H9 (cell line): ENCODE results near the gene TUBGCP6. TPM values are rescaled to one million over a fixed set of nuclear protein-coding genes. Genes with fewer than 3 reads are reported as not detected.

Source experiments
- DNase-seq: peaks from one replicate; pipeline ENCODE4 v3.0.0-alpha.2; 2017
- H2AFZ ChIP-seq: one replicate; pipeline ENCODE4 v1.6.1; 2013; ENCODE audit warnings: mild to moderate bottlenecking, low read length, control low read depth, moderate library complexity
- H2AK5ac ChIP-seq: 2 replicates; pipeline ENCODE4 v1.6.1; 2013; ENCODE audit warnings: low read length, control low read depth, mixed read lengths; ENCODE audit not compliant: insufficient read length
- H2BK120ac ChIP-seq: one replicate; pipeline ENCODE4 v1.6.1; 2013; ENCODE audit warnings: low read depth, mild to moderate bottlenecking, low read length, control low read depth, inconsistent platforms; ENCODE audit not compliant: poor library complexity, severe bottlenecking
- H2BK12ac ChIP-seq: 2 replicates; pipeline ENCODE4 v1.6.1; 2013; ENCODE audit warnings: low read length, control low read depth, mixed read lengths, low read depth; ENCODE audit not compliant: insufficient read length
- H2BK15ac ChIP-seq: 2 replicates; pipeline ENCODE4 v1.6.1; 2013; ENCODE audit warnings: low read depth, low read length, control low read depth
- H2BK20ac ChIP-seq: one replicate; pipeline ENCODE4 v1.6.1; 2013; ENCODE audit warnings: low read depth, mild to moderate bottlenecking, low read length, control low read depth, inconsistent platforms; ENCODE audit not compliant: poor library complexity, severe bottlenecking
- H2BK5ac ChIP-seq: 2 replicates; pipeline ENCODE4 v1.6.1; 2013; ENCODE audit warnings: low read length, control low read depth, mixed read lengths; ENCODE audit not compliant: insufficient read length
- H3K14ac ChIP-seq: 2 replicates; pipeline ENCODE4 v1.6.1; 2013; ENCODE audit warnings: low read length, control low read depth; ENCODE audit not compliant: insufficient read depth
- H3K18ac ChIP-seq: 2 replicates; pipeline ENCODE4 v1.6.1; 2013; ENCODE audit warnings: low read depth, mild to moderate bottlenecking, mixed read lengths, low read length, control low read depth; ENCODE audit not compliant: insufficient read length
- H3K23ac ChIP-seq: 2 replicates; pipeline ENCODE4 v1.6.1; 2013; ENCODE audit warnings: low read length, control low read depth, mixed read lengths, low read depth; ENCODE audit not compliant: insufficient read length
- H3K23me2 ChIP-seq: 2 replicates; pipeline ENCODE4 v1.6.1; 2013; ENCODE audit warnings: low read depth, mild to moderate bottlenecking, mixed read lengths, low read length, control low read depth; ENCODE audit not compliant: insufficient read length, poor library complexity, severe bottlenecking
- H3K27ac ChIP-seq: 2 replicates; pipeline ENCODE4 v1.5.1; 2013; ENCODE audit warnings: low read length, control low read depth, mixed read lengths, low read depth; ENCODE audit not compliant: insufficient read length
- H3K27me3 ChIP-seq: 2 replicates; pipeline ENCODE4 v1.6.1; 2013; ENCODE audit warnings: low read length, control low read depth, inconsistent platforms; ENCODE audit not compliant: insufficient read depth
- H3K4ac ChIP-seq: 2 replicates; pipeline ENCODE4 v1.6.1; 2013; ENCODE audit warnings: low read depth, mild to moderate bottlenecking, control low read depth, inconsistent platforms, low read length, moderate library complexity
- H3K4me1 ChIP-seq: 2 replicates; pipeline ENCODE4 v1.6.1; 2013; ENCODE audit warnings: low read length, control low read depth, inconsistent platforms; ENCODE audit not compliant: insufficient read depth
- H3K4me2 ChIP-seq: 2 replicates; pipeline ENCODE4 v1.6.1; 2013; ENCODE audit warnings: low read length, control low read depth, mixed read lengths; ENCODE audit not compliant: insufficient read length, insufficient read depth
- H3K56ac ChIP-seq: 2 replicates; pipeline ENCODE4 v1.6.1; 2013; ENCODE audit warnings: low read depth, mild to moderate bottlenecking, mixed read lengths, low read length, control low read depth; ENCODE audit not compliant: insufficient read length
- H3K79me1 ChIP-seq: 2 replicates; pipeline ENCODE4 v1.6.1; 2013; ENCODE audit warnings: low read depth, mild to moderate bottlenecking, moderate library complexity, low read length, control low read depth, inconsistent platforms; ENCODE audit not compliant: insufficient read depth, poor library complexity, severe bottlenecking
- H3K79me2 ChIP-seq: 2 replicates; pipeline ENCODE4 v1.6.1; 2013; ENCODE audit warnings: low read length, control low read depth, inconsistent platforms; ENCODE audit not compliant: insufficient read depth
- H3K9ac ChIP-seq: 2 replicates; pipeline ENCODE4 v1.6.1; 2013; ENCODE audit warnings: low read length, control low read depth, mixed read lengths; ENCODE audit not compliant: insufficient read length; ENCODE audit errors: extremely low read depth
- H3K9me3 ChIP-seq: one replicate; pipeline ENCODE4 v1.6.1; 2013; ENCODE audit warnings: low read depth, low read length, inconsistent platforms; ENCODE audit not compliant: control insufficient read depth
- H3T11ph ChIP-seq: one replicate; pipeline ENCODE4 v1.6.1; 2013; ENCODE audit warnings: mild to moderate bottlenecking, low read length, control low read depth, inconsistent platforms
- H4K20me1 ChIP-seq: one replicate; pipeline ENCODE4 v1.6.1; 2013; ENCODE audit not compliant: control insufficient read depth, insufficient read length, insufficient read depth
- H4K5ac ChIP-seq: 2 replicates; pipeline ENCODE4 v1.6.1; 2013; ENCODE audit warnings: low read depth, mild to moderate bottlenecking, mixed read lengths, low read length, control low read depth; ENCODE audit not compliant: insufficient read length
- H4K8ac ChIP-seq: replicated peaks from 2 replicates; pipeline ENCODE4 v1.6.1; 2013; ENCODE audit warnings: low read length, control low read depth, mixed read lengths, low read depth; ENCODE audit not compliant: insufficient read length
- H4K91ac ChIP-seq: 2 replicates; pipeline ENCODE4 v1.6.1; 2013; ENCODE audit warnings: low read depth, mild to moderate bottlenecking, moderate library complexity, mixed read lengths, low read length, control low read depth; ENCODE audit not compliant: insufficient read length
- H3K27ac Mint-ChIP-seq, 3 experiments: 2 replicates in 2 of 3; 3 replicates in 1 of 3; pipeline ENCODE4 v1.8.0; 2020 to 2021; ENCODE audit warnings: mixed read lengths in 3 of 3, mild to moderate bottlenecking in 1 of 3, moderate library complexity in 1 of 3
- H3K27me3 Mint-ChIP-seq: 2 replicates; pipeline ENCODE4 v1.8.0; 2021; ENCODE audit warnings: low read depth, mild to moderate bottlenecking, moderate library complexity, mixed read lengths
- H3K36me3 Mint-ChIP-seq, 3 experiments: 2 replicates in 2 of 3; 3 replicates in 1 of 3; pipeline ENCODE4 v1.8.0; 2020 to 2021; ENCODE audit warnings: low read depth in 3 of 3, mixed read lengths in 3 of 3; ENCODE audit not compliant: insufficient read depth in 1 of 3
- H3K4me1 Mint-ChIP-seq, 2 experiments: 2 replicates each; pipeline ENCODE4 v1.8.0; 2020; ENCODE audit warnings: mixed read lengths in 2 of 2
- H3K4me3 Mint-ChIP-seq, 2 experiments: 2 replicates in 1 of 2; 3 replicates in 1 of 2; pipeline ENCODE4 v1.8.0; 2020 to 2021; ENCODE audit warnings: mild to moderate bottlenecking in 2 of 2, mixed read lengths in 2 of 2, moderate library complexity in 1 of 2
- H3K9me3 Mint-ChIP-seq, 2 experiments: 2 replicates in 1 of 2; 3 replicates in 1 of 2; pipeline ENCODE4 v1.8.0; 2020; ENCODE audit warnings: mild to moderate bottlenecking in 2 of 2, mixed read lengths in 2 of 2, moderate library complexity in 1 of 2
- WGBS: extraction: QIAGEN DNeasy Blood & Tissue Kit; methylation state at CpG from one replicate; pipeline ENCODE4 v1.1.7; 2013; ENCODE audit warnings: missing lambda C conversion rate, low lambda C conversion rate, mixed read lengths; ENCODE audit not compliant: insufficient read length; ENCODE audit errors: extremely low coverage; 5-methylcytosine and 5-hydroxymethylcytosine counted together
- total RNA-seq: library from RNA; stranded (reverse); gene quantifications from 2 replicates; pipeline ENCODE4 v1.2.1, GENCODE V29; 2021
- TF ChIP-seq, protein P1 (sequence below): fragments of 200-600 bp; sonication (generic); conservative IDR thresholded peaks from 3 replicates; pipeline ENCODE4 v1.8.0; 2021; ENCODE audit warnings: antibody characterized with exemption, mild to moderate bottlenecking

Gene TUBGCP6
- total RNA-seq, 1 experiment from 2014 or later: 29.0 TPM

- Histone ChIP-seq H3K27me3 (no peaks in the 10 kb centered on the region), H3K4ac (no peak overlapping the region), H3K27ac (no peak overlapping the region), H2BK20ac (no peak overlapping the region), H4K5ac (no peak overlapping the region), H3K4me2 (no peak overlapping the region), H2BK120ac (no peak overlapping the region), H4K91ac (no peak overlapping the region), H2BK15ac (no peak overlapping the region), H2AFZ (no peak overlapping the region), H3K23ac (no peak overlapping the region), H3K9me3 (no peaks in the 10 kb centered on the region), H2BK5ac (no peak overlapping the region), H3K79me2 (no peaks in the 10 kb centered on the region; the same call in 1 of the 2 replicates), H3K79me1 (no peaks in the 10 kb centered on the region), H3K56ac (no peak overlapping the region), H3K4me1 (no peaks in the 10 kb centered on the region), H3K23me2 (no peaks in the 10 kb centered on the region), H3K9ac (no peak overlapping the region), H4K8ac (no peak overlapping the region), H3K18ac (no peak overlapping the region), H3K14ac (no peak overlapping the region), H2AK5ac (no peak overlapping the region), H2BK12ac (no peak overlapping the region), H3T11ph (no peak overlapping the region), H4K20me1 (peaks cover 6% of the 10 kb centered on the region)
- TF ChIP-seq, protein P1, sequence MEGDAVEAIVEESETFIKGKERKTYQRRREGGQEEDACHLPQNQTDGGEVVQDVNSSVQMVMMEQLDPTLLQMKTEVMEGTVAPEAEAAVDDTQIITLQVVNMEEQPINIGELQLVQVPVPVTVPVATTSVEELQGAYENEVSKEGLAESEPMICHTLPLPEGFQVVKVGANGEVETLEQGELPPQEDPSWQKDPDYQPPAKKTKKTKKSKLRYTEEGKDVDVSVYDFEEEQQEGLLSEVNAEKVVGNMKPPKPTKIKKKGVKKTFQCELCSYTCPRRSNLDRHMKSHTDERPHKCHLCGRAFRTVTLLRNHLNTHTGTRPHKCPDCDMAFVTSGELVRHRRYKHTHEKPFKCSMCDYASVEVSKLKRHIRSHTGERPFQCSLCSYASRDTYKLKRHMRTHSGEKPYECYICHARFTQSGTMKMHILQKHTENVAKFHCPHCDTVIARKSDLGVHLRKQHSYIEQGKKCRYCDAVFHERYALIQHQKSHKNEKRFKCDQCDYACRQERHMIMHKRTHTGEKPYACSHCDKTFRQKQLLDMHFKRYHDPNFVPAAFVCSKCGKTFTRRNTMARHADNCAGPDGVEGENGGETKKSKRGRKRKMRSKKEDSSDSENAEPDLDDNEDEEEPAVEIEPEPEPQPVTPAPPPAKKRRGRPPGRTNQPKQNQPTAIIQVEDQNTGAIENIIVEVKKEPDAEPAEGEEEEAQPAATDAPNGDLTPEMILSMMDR: no peak
- no peak overlapping the region for H3K4me3 Mint-ChIP-seq
- H3K9me3 Mint-ChIP-seq: peaks cover 8 to 10% of the 10 kb centered on the region in 2 experiments; a peak in 4 of 5 replicates
- H3K27ac Mint-ChIP-seq: no peak overlapping the region
- DNase-seq: no peak
- no CpG with 5 or more reads among the region's 18 CpGs for WGBS
- peaks cover 17 to 41% (median 26%) of the 10 kb centered on the region in 3 experiments; a peak in 6 of 7 replicates for H3K36me3 Mint-ChIP-seq
- H3K27me3 Mint-ChIP-seq: no peaks in the 10 kb centered on the region
- H3K4me1 Mint-ChIP-seq: peaks cover 6 to 8% of the 10 kb centered on the region in 2 experiments
These were observed 11.6 kb downstream of the TUBGCP6 start for GRCh38 chr22:50233223-50233622.
